Coronary artery (tissue), 2 donors: ENCODE results near the gene NPC2.
A peak's percentile ranks its signal among the peaks of the same experiment; 100 is the strongest.

Source experiments
- DNase-seq: peaks from one replicate; pipeline ENCODE4 v3.0.0-alpha.2; 2017; ENCODE audit warnings: low spot score
- H3K27ac ChIP-seq, 2 donors: fragments of 200-600 bp; sonication (generic); one replicate each; pipeline ENCODE4 v1.5.1; 2016 to 2019
- H3K4me3 ChIP-seq: fragments of 200-600 bp; sonication (generic); 2 replicates; pipeline ENCODE4 v1.5.1; 2016; ENCODE audit warnings: mild to moderate bottlenecking, moderate library complexity
- CTCF ChIP-seq: fragments of 200-600 bp; sonication (generic); IDR thresholded peaks from one replicate; pipeline ENCODE4 v1.5.1; 2019; ENCODE audit warnings: antibody characterized with exemption

The NPC2 gene

GRCh38 chr14:74507840-74508239 is 14.7 kb upstream of the NPC2 start:
- TF ChIP-seq CTCF = no peak
- DNase-seq = no peak
- Histone ChIP-seq H3K4me3 (no peak overlapping the region), H3K27ac (peak overlapping the region in 1 of 2 donors; percentile 78)

- no peak overlapping the region for H3K4me3 ChIP-seq
- peak overlapping the region in 1 of 2 donors; percentile 17 for H3K27ac ChIP-seq
- DNase-seq = peak; percentile 62
- no peak for TF ChIP-seq CTCF
Measured at GRCh38 chr14:74507085-74507484, 14.0 kb upstream of the NPC2 start.

GRCh38 chr14:74506411-74506851 is 13.3 kb upstream of the NPC2 start:
- no peak for TF ChIP-seq CTCF
- H3K27ac ChIP-seq = peak overlapping the region in 1 of 2 donors; percentile 6
- DNase-seq = peak; percentile 69
- no peak overlapping the region for H3K4me3 ChIP-seq

GRCh38 chr14:74505831-74506230 is 12.7 kb upstream of the NPC2 start:
- peak; percentile 66 for DNase-seq
- Histone ChIP-seq H3K27ac (no peak overlapping the region), H3K4me3 (no peak overlapping the region)
- no peak for TF ChIP-seq CTCF

- H3K27ac ChIP-seq = no peak overlapping the region
- peak; percentile 69 for DNase-seq
- TF ChIP-seq CTCF = no peak
Measured at GRCh38 chr14:74504874-74505720, 12.0 kb upstream of the NPC2 start.

GRCh38 chr14:74504412-74504811 is 11.3 kb upstream of the NPC2 start:
- no peak overlapping the region for H3K4me3 ChIP-seq
- peak; percentile 65 for DNase-seq
- H3K27ac ChIP-seq = no peak overlapping the region
- no peak for TF ChIP-seq CTCF

More at GRCh38 chr14:74504874-74505720, 12.0 kb upstream of the NPC2 start:
- H3K4me3 ChIP-seq = no peak overlapping the region

- TF ChIP-seq CTCF = no peak
- H3K4me3 ChIP-seq = no peak overlapping the region
- H3K27ac ChIP-seq = no peak overlapping the region
- DNase-seq = no peak
Measured at GRCh38 chr14:74503938-74504335, 10.8 kb upstream of the NPC2 start.
